HCT116 (cell line): ENCODE measurements around the gene GRHL1. TPM values are rescaled to one million over a fixed set of nuclear protein-coding genes. Genes with fewer than 3 reads are reported as not detected.

Experiments
- ATAC-seq: fragments of 200-7000 bp; cut with Tn5 transposase; 2 replicates; pipeline ENCODE4 v1.9.1; 2020; ENCODE audit warnings: mild to moderate bottlenecking, moderate library complexity
- BruUV-seq: library from RNA; stranded (reverse); fragments of 400-500 nt; replicated peaks from 2 replicates; lab custom pipeline; 2021; lab: Mats Ljungman, UMichigan
- CTCF ChIA-PET: fragments of 300-600 bp; sonication (Branson Sonifier 250); formaldehyde crosslinking; loops from one replicate; lab custom pipeline; 2021; ENCODE audit warnings: antibody characterized with exemption; lab: Charles Lee
- POLR2A ChIA-PET: fragments of 300-600, 350-600 bp; sonication (Branson Sonifier 250); formaldehyde crosslinking; loops from one replicate; lab custom pipeline; 2021; ENCODE audit warnings: antibody characterized with exemption; lab: Charles Lee
- RAD21 ChIA-PET, 2 experiments: fragments of 300-600 bp; sonication (Branson Sonifier 250); formaldehyde crosslinking; loops; one replicate each; lab custom pipeline; 2023; ENCODE audit warnings: low total read pairs in 2 of 2; ENCODE audit not compliant: uncharacterized antibody in 2 of 2, unreplicated experiment in 2 of 2, low non-redundant PET in 1 of 2; lab: Charles Lee
- DNase-seq: peaks from one replicate; pipeline ENCODE4 v3.0.0-alpha.2; 2010; ENCODE audit warnings: low read depth, low spot score
- H2AFZ ChIP-seq: fragments of 200-600 bp; shearing (Covaris generic), sonication (generic); 2 replicates; pipeline ENCODE4 v1.6.1; 2017; ENCODE audit warnings: low read depth, mixed run types, mixed read lengths, antibody characterized with exemption, low read length; ENCODE audit not compliant: poor library complexity, severe bottlenecking
- H3K27ac ChIP-seq: 2 replicates; pipeline ENCODE4 v1.5.1; 2012; ENCODE audit warnings: low read depth, low read length
- H3K27me3 ChIP-seq: fragments of 200-600 bp; sonication (generic); 2 replicates; pipeline ENCODE4 v1.6.1; 2016; ENCODE audit warnings: mixed run types, low read length, mixed read lengths; ENCODE audit not compliant: insufficient read depth
- H3K36me3 ChIP-seq, 2 experiments: fragments of 200-500 bp in 1 of 2; fragments of 200-600 bp in 1 of 2; sonication (Bioruptor generic) in 1 of 2; sonication (generic) in 1 of 2; 2 replicates each; pipeline versions ENCODE4 v1.5.1 to v1.6.1; 2014 to 2016; ENCODE audit warnings: low read length in 2 of 2, inconsistent platforms in 1 of 2, mixed read lengths in 1 of 2, mixed run types in 1 of 2; ENCODE audit not compliant: insufficient read depth in 2 of 2, control insufficient read depth in 1 of 2
- H3K4me1 ChIP-seq, 2 experiments: fragments of 200-600 bp in 1 of 2; sonication (generic) in 1 of 2; 2 replicates each; pipeline versions ENCODE4 v1.5.1 to v1.6.1; 2012 to 2017; ENCODE audit warnings: low read length in 2 of 2, inconsistent platforms in 1 of 2, mild to moderate bottlenecking in 1 of 2, mixed read lengths in 1 of 2, mixed run types in 1 of 2, moderate library complexity in 1 of 2; ENCODE audit not compliant: insufficient read depth in 2 of 2, control insufficient read depth in 1 of 2
- H3K4me2 ChIP-seq: fragments of 200-600 bp; sonication (generic); 2 replicates; pipeline ENCODE4 v1.6.1; 2017; ENCODE audit warnings: mixed run types, low read length, mixed read lengths
- H3K4me3 ChIP-seq, 2 experiments: fragments of 200-600 bp in 1 of 2; sonication (generic) in 1 of 2; replicated peaks in 1 of 2; 2 replicates each; pipeline ENCODE4 v1.5.1; 2011 to 2016; ENCODE audit warnings: low read length in 2 of 2, control low read depth in 1 of 2, low read depth in 1 of 2, mild to moderate bottlenecking in 1 of 2, mixed read lengths in 1 of 2, mixed run types in 1 of 2
- H3K79me2 ChIP-seq: fragments of 200-600 bp; sonication (generic); 2 replicates; pipeline ENCODE4 v1.6.1; 2017; ENCODE audit warnings: mild to moderate bottlenecking, mixed run types, low read length, moderate library complexity, mixed read lengths; ENCODE audit not compliant: insufficient read depth
- H3K9ac ChIP-seq: fragments of 200-600 bp; sonication (generic); 2 replicates; pipeline ENCODE4 v1.6.1; 2016; ENCODE audit warnings: low read length, mixed read lengths
- H3K9me2 ChIP-seq: fragments of 200-600 bp; sonication (generic), shearing (Covaris generic); 2 replicates; pipeline ENCODE4 v1.6.1; 2017; ENCODE audit warnings: mixed run types, mild to moderate bottlenecking, moderate library complexity; ENCODE audit not compliant: insufficient read depth
- H3K9me3 ChIP-seq, 2 experiments: fragments of 200-500 bp in 1 of 2; fragments of 200-600 bp in 1 of 2; sonication (Bioruptor generic) in 1 of 2; sonication (generic) in 1 of 2; 2 replicates each; pipeline ENCODE4 v1.6.1; 2014 to 2017; ENCODE audit warnings: low read length in 2 of 2, mixed read lengths in 2 of 2, inconsistent platforms in 1 of 2, low read depth in 1 of 2, mild to moderate bottlenecking in 1 of 2, mixed run types in 1 of 2, moderate library complexity in 1 of 2; ENCODE audit not compliant: control insufficient read depth in 1 of 2, insufficient read depth in 1 of 2
- H4K20me1 ChIP-seq: fragments of 200-600 bp; sonication (generic), shearing (Covaris generic); 2 replicates; pipeline ENCODE4 v1.6.1; 2017; ENCODE audit warnings: mixed run types, mild to moderate bottlenecking, moderate library complexity; ENCODE audit not compliant: insufficient read depth
- CBX3 ChIP-seq: IDR thresholded peaks from 2 replicates; pipeline ENCODE4 v1.6.1; 2012; ENCODE audit warnings: low read depth
- CTCF ChIP-seq, 3 experiments: fragments of 200-600 bp in 1 of 3; sonication (generic) in 1 of 3; IDR thresholded peaks in 2 of 3; conservative IDR thresholded peaks in 1 of 3; 2 replicates each; pipeline ENCODE4 v1.5.1; 2012 to 2017; ENCODE audit warnings: low read depth in 2 of 3, low read length in 2 of 3, antibody characterized with exemption in 1 of 3, borderline replicate concordance in 1 of 3, control low read depth in 1 of 3, mild to moderate bottlenecking in 1 of 3, mixed read lengths in 1 of 3, mixed run types in 1 of 3, moderate library complexity in 1 of 3; ENCODE audit not compliant: insufficient read depth in 1 of 3
- EGR1 ChIP-seq: IDR thresholded peaks from 2 replicates; pipeline ENCODE4 v1.6.1; 2012; ENCODE audit warnings: low read depth
- ELF1 ChIP-seq: IDR thresholded peaks from 2 replicates; pipeline ENCODE4 v1.6.1; 2012; ENCODE audit warnings: low read depth, borderline replicate concordance
- EZH2 ChIP-seq: fragments of 200-600 bp; sonication (generic); IDR thresholded peaks from 2 replicates; pipeline ENCODE4 v1.6.1; 2017; ENCODE audit warnings: antibody characterized with exemption, mixed run types
- EZH2phosphoT487 ChIP-seq: fragments of 200-600 bp; IDR thresholded peaks from 2 replicates; pipeline ENCODE4 v1.6.1; 2018; ENCODE audit warnings: antibody characterized with exemption, borderline replicate concordance
- FOSL1 ChIP-seq: IDR thresholded peaks from 2 replicates; pipeline ENCODE4 v1.6.1; 2012; ENCODE audit warnings: low read depth
- JUND ChIP-seq: IDR thresholded peaks from 2 replicates; pipeline ENCODE4 v1.6.1; 2012
- MAX ChIP-seq: IDR thresholded peaks from 2 replicates; pipeline ENCODE4 v1.6.1; 2012
- POLR2A ChIP-seq: IDR thresholded peaks from 2 replicates; pipeline ENCODE4 v1.7.0; 2011; ENCODE audit warnings: borderline replicate concordance; ENCODE audit not compliant: insufficient read depth, insufficient read length; ENCODE audit errors: extremely low read depth
- POLR2AphosphoS5 ChIP-seq: IDR thresholded peaks from 2 replicates; pipeline ENCODE4 v1.6.1; 2011; ENCODE audit warnings: mild to moderate bottlenecking, low read depth, low read length, moderate library complexity
- RAD21 ChIP-seq: IDR thresholded peaks from 2 replicates; pipeline ENCODE4 v1.6.1; 2012; ENCODE audit warnings: low read depth, mild to moderate bottlenecking
- REST ChIP-seq: IDR thresholded peaks from 2 replicates; pipeline ENCODE4 v1.6.1; 2012; ENCODE audit warnings: low read depth
- SP1 ChIP-seq: IDR thresholded peaks from 2 replicates; pipeline ENCODE4 v1.6.1; 2012; ENCODE audit warnings: low read depth
- SRF ChIP-seq: IDR thresholded peaks from 2 replicates; pipeline ENCODE4 v1.6.1; 2012; ENCODE audit warnings: low read depth
- TCF7L2 ChIP-seq: IDR thresholded peaks from 2 replicates; pipeline ENCODE4 v1.7.0; 2011; ENCODE audit warnings: borderline replicate concordance, inconsistent platforms; ENCODE audit not compliant: insufficient read depth, insufficient read length; ENCODE audit errors: extremely low read depth
- ZBTB33 ChIP-seq: IDR thresholded peaks from 2 replicates; pipeline ENCODE4 v1.6.1; 2011; ENCODE audit warnings: mild to moderate bottlenecking, low read length, moderate library complexity; ENCODE audit not compliant: insufficient replicate concordance; ENCODE audit errors: extremely low read depth
- ZFX ChIP-seq: fragments of 450-650 bp; IDR thresholded peaks from 2 replicates; pipeline ENCODE4 v1.6.1; 2017
- ZNF274 ChIP-seq: fragments of 200-500 bp; sonication (Bioruptor generic); IDR thresholded peaks from 2 replicates; pipeline ENCODE4 v1.6.1; 2014; ENCODE audit warnings: mild to moderate bottlenecking, low read depth, low read length, inconsistent platforms
- intact Hi-C: fragments of 100-400 bp; cut with micrococcal nuclease; formaldehyde crosslinking; loops from 2 replicates; pipeline ENCODE4 v1.10.0; 2022
- total RNA-seq: library from RNA; stranded (reverse); gene quantifications from one replicate; pipeline ENCODE4 v1.2.1, GENCODE V29; 2021; ENCODE audit not compliant: unreplicated experiment

The GRHL1 gene
- total RNA-seq, 1 experiment from 2014 or later, result 8.5 TPM

- Histone ChIP-seq H3K4me2 (no peak overlapping the region), H3K27ac (no peak overlapping the region), H3K36me3 (no peaks in the 10 kb centered on the region)
- TF ChIP-seq TCF7L2 (no peak), ELF1 (no peak), MAX (no peak), EZH2phosphoT487 (no peak), POLR2A (no peak), POLR2AphosphoS5 (no peak), RAD21 (no peak), CTCF (IDR thresholded peaks at IDR 0.05 in 2 of 3, conservative IDR thresholded peaks at IDR 0.05 in 1 of 3; ENCODE audit: borderline replicate concordance in 1 of 3, insufficient read depth in 1 of 3, low read depth in 2 of 3, low read length in 2 of 3) (no peak), FOSL1 (no peak), CBX3 (no peak), REST (no peak), EGR1 (no peak), SP1 (no peak), EZH2 (no peak), ZFX (no peak), JUND (no peak), SRF (no peak), ZBTB33 (no peak), ZNF274 (no peak)
- TF ChIP-seq, all 23 proteins: peak for 0
- ChIA-PET CTCF (interaction anchor here (0.6 to 1.7 kb wide), 29 partner anchors 7 to 450 kb away, joined by 3 to 15 read pairs (median 4); partner anchors contain the start of genes KLF11 and TAF1B), POLR2A (interaction anchor here (1.0 kb wide), 1 partner anchor 9 kb away, joined by 3 read pairs; no protein-coding TSS in a partner anchor), RAD21 (no interaction called here)
- peaks cover 10 to 22% of the 10 kb centered on the region in 2 experiments for H3K4me1 ChIP-seq
- intact Hi-C loops, result no loop called here
- H3K4me3 ChIP-seq, result no peak overlapping the region
- H3K27me3 ChIP-seq, result no peaks in the 10 kb centered on the region
- no TSS peak for BruUV-seq
- H3K9me3 ChIP-seq, result no peaks in the 10 kb centered on the region
- no peaks in the 10 kb centered on the region for H4K20me1 ChIP-seq
- no peaks in the 10 kb centered on the region for H3K9me2 ChIP-seq
- no peak for DNase-seq
- no peak for ATAC-seq
- no peaks in the 10 kb centered on the region for H3K79me2 ChIP-seq
- H2AFZ ChIP-seq, result no peak overlapping the region
- no peak overlapping the region for H3K9ac ChIP-seq
Measured at GRCh38 chr2:9984871-9985480, 33.5 kb downstream of the GRHL1 start.
